K562 (cell line): ENCODE data around the gene SKAP2. TPM values are rescaled to one million over a fixed set of nuclear protein-coding genes. Genes with fewer than 3 reads are reported as not detected.

Experiments
- ARNT ChIP-seq, 2 experiments: fragments of 450-650 bp; IDR thresholded peaks; 2 replicates each; pipeline ENCODE4 v1.6.1; 2016; ENCODE audit warnings: mild to moderate bottlenecking in 1 of 2
- ATF1 ChIP-seq, 2 experiments: fragments of 450-650 bp in 1 of 2; IDR thresholded peaks; 2 replicates each; pipeline ENCODE4 v1.6.1; 2016; ENCODE audit warnings: missing compliant biosample characterization in 1 of 2, missing genetic modification characterization in 1 of 2
- BCLAF1 ChIP-seq, 2 experiments: fragments of 450-650 bp in 1 of 2; IDR thresholded peaks; 2 replicates each; pipeline ENCODE4 v1.6.1; 2011 to 2017; ENCODE audit warnings: low read depth in 2 of 2, antibody characterized with exemption in 1 of 2, borderline replicate concordance in 1 of 2, low read length in 1 of 2, mild to moderate bottlenecking in 1 of 2, mixed read lengths in 1 of 2; ENCODE audit not compliant: control insufficient read depth in 1 of 2
- CREM ChIP-seq: IDR thresholded peaks from 2 replicates; pipeline ENCODE4 v1.6.1; 2014; ENCODE audit warnings: antibody characterized with exemption, low read depth
- E2F6 ChIP-seq, 2 experiments: IDR thresholded peaks; 2 replicates each; pipeline ENCODE4 v1.6.1; 2011; ENCODE audit warnings: borderline replicate concordance in 1 of 2, control low read depth in 1 of 2, low read depth in 1 of 2, low read length in 1 of 2, mild to moderate bottlenecking in 1 of 2, mixed read lengths in 1 of 2, moderate library complexity in 1 of 2; ENCODE audit not compliant: insufficient read depth in 1 of 2, insufficient read length in 1 of 2, poor library complexity in 1 of 2, severe bottlenecking in 1 of 2; ENCODE audit errors: extremely low read depth in 1 of 2
- HIVEP1 ChIP-seq: fragments of 250-450 bp; sonication (Bioruptor Pico); IDR thresholded peaks from 2 replicates; pipeline ENCODE4 v1.4.0; 2020; ENCODE audit warnings: mild to moderate bottlenecking
- HMBOX1 ChIP-seq: sonication (generic); IDR thresholded peaks from 2 replicates; pipeline ENCODE4 v1.6.1; 2016
- HNRNPH1 ChIP-seq: fragments of 200-400 bp; formaldehyde crosslinking; optimal IDR thresholded peaks from 2 replicates; pipeline ENCODE3; 2017; ENCODE audit warnings: low read depth, mild to moderate bottlenecking, low read length, moderate library complexity
- HSF4 ChIP-seq: fragments of 250-450 bp; sonication (Bioruptor Pico); IDR thresholded peaks from 2 replicates; pipeline ENCODE4 v2.1.2; 2022; ENCODE audit warnings: mild to moderate bottlenecking, moderate library complexity, borderline replicate concordance
- MEF2A ChIP-seq: IDR thresholded peaks from 2 replicates; pipeline ENCODE4 v1.6.1; 2011; ENCODE audit warnings: low read depth, mild to moderate bottlenecking, low read length, moderate library complexity; ENCODE audit not compliant: control insufficient read depth
- PCBP1 ChIP-seq: fragments of 200-400 bp; formaldehyde crosslinking; IDR thresholded peaks from 2 replicates; pipeline ENCODE4 v1.6.1; 2018; ENCODE audit warnings: mild to moderate bottlenecking, low read depth, low read length; ENCODE audit not compliant: poor library complexity, severe bottlenecking
- RBFOX2 ChIP-seq: fragments of 200-400 bp; formaldehyde crosslinking; IDR thresholded peaks from 2 replicates; pipeline ENCODE4 v1.6.1; 2017; ENCODE audit warnings: low read depth, mild to moderate bottlenecking, low read length, moderate library complexity
- RBM25 ChIP-seq: fragments of 200-400 bp; formaldehyde crosslinking; IDR thresholded peaks from 2 replicates; pipeline ENCODE4 v1.6.1; 2018; ENCODE audit warnings: low read length, low read depth, moderate library complexity; ENCODE audit not compliant: severe bottlenecking
- SETDB1 ChIP-seq: IDR thresholded peaks from one replicate; pipeline ENCODE4 v1.6.1; 2012; ENCODE audit warnings: low read length, control low read depth, inconsistent platforms
- SMC3 ChIP-seq: conservative IDR thresholded peaks from 2 replicates; pipeline ENCODE4 v1.6.1; 2011; ENCODE audit warnings: low read depth, low read length, improper control_type of control experiment; ENCODE audit not compliant: insufficient read depth
- YBX1 ChIP-seq: fragments of 450-650 bp; IDR thresholded peaks from 2 replicates; pipeline ENCODE4 v1.7.1; 2016; ENCODE audit warnings: mild to moderate bottlenecking
- ZNF311 ChIP-seq: fragments of 250-450 bp; sonication (Bioruptor Pico); IDR thresholded peaks from 2 replicates; pipeline ENCODE4 v1.4.0; 2020; ENCODE audit warnings: mild to moderate bottlenecking, moderate library complexity
- ZNF384 ChIP-seq: IDR thresholded peaks from 2 replicates; pipeline ENCODE4 v1.6.1; 2012; ENCODE audit warnings: low read depth, low read length, improper control_type of control experiment
- ZNF592 ChIP-seq: fragments of 450-650 bp; IDR thresholded peaks from 2 replicates; pipeline ENCODE4 v1.6.1; 2017; ENCODE audit warnings: antibody characterized with exemption, mild to moderate bottlenecking
- ZNF695 ChIP-seq: fragments of 450-650 bp; formaldehyde crosslinking; IDR thresholded peaks from 2 replicates; pipeline ENCODE4 v1.4.0; 2020; ENCODE audit warnings: mild to moderate bottlenecking, moderate library complexity
- polyA plus RNA-seq, 8 experiments: library from polyadenylated mRNA; depleted of rRNA in 4 of 8; stranded (reverse) in 5 of 8; unstranded in 3 of 8; fragments of >200 nt; fragmentation: Nextera tagmentation in 2 of 8; fragmentation: Illumina TruSeq in 1 of 8; extraction: Ambion mirVana in 2 of 8; extraction: Trizol in 1 of 8; gene quantifications; 2 replicates each; pipeline versions ENCODE4 v1.2.1 to v1.2.3, GENCODE V29; 2011 to 2014; ENCODE audit warnings: inconsistent platforms in 1 of 8, missing spikeins in 1 of 8
- total RNA-seq, 7 experiments: library from RNA; depleted of rRNA in 6 of 7; stranded (reverse); fragments of >200 nt in 6 of 7; fragmentation: Illumina TruSeq in 2 of 7; extraction: Trizol in 2 of 7; gene quantifications; 2 replicates each; pipeline versions ENCODE4 v1.2.1 to v1.2.3, GENCODE V29; 2011 to 2021; ENCODE audit warnings: low replicate concordance in 1 of 7

SKAP2 gene
- total and polyA plus RNA-seq, 9 of the 15 experiments (the other 6 are each of a cell fraction or from before 2014, with no cell fraction given) = 4.2 to 11.7 (median 8.3) TPM

- TF ChIP-seq ZNF592 (no peak), HMBOX1 (no peak), ZNF384 (peak; percentile 73), E2F6 (IDR thresholded peaks at IDR 0.05; ENCODE audit: borderline replicate concordance in 1 of 2, extremely low read depth in 1 of 2, insufficient read depth in 1 of 2, insufficient read length in 1 of 2, low read depth in 1 of 2, low read length in 1 of 2, poor library complexity in 1 of 2, severe bottlenecking in 1 of 2) (peak; percentile 19 to 68), PCBP1 (no peak), ATF1 (CRISPR knock-in tag; IDR thresholded peaks at IDR 0.05) (no peak), ATF1 (tag; IDR thresholded peaks at IDR 0.05) (no peak), HSF4 (CRISPR knock-in tag) (no peak), ARNT (IDR thresholded peaks at IDR 0.05) (no peak), BCLAF1 (IDR thresholded peaks at IDR 0.05; ENCODE audit: borderline replicate concordance in 1 of 2, control insufficient read depth in 1 of 2, low read depth in 2 of 2, low read length in 1 of 2) (no peak), YBX1 (no peak), RBM25 (no peak), RBFOX2 (no peak), CREM (no peak), HNRNPH1 (no peak), SETDB1 (no peak), MEF2A (no peak), SMC3 (no peak), ZNF311 (no peak), ZNF695 (CRISPR knock-in tag) (no peak), HIVEP1 (CRISPR knock-in tag) (no peak)
Observed at GRCh38 chr7:26618898-26619297, 245.5 kb downstream of the SKAP2 start (continued).
